ENCODE data around the gene MRPL12. TPM values are rescaled to one million over a fixed set of nuclear protein-coding genes. Genes with fewer than 3 reads are reported as not detected.

The MRPL12 gene
- total RNA-seq, 3 donors from 2014 or later, result 18.4 to 32.3 (median 32.1) TPM

DNA sequence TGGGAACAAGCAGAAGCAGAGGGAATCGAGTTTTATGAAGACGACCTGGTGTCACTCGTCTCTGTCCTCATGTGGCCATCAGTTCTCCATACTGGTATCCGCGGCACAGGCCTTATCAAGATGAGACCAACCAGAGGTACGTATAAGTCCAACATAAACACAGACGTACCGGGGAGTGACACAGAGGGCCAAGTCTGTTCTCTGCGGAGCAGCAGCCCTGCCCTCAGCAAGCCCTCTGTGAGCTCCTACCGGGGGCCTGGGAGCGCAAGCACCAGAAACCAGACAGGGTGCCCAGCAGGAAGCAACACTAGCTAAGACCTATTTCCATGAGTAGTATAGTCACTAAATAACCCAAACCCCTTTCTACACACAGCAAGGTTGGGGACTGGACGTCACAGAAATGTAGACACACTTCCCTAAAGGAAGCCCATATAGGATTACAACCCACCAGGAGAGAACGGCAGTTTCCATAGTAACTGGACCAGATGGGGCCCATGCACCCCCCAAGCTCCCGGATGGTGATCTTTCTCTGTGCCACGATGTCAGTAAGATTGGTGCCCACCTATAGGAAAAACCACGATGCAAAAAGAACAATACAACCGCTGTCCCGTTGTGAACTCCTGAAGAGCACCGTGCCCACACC is 20.5 kb upstream of the MRPL12 start:
- TF ChIP-seq POLR2A (IDR thresholded peaks at IDR 0.05) (no peak), POLR2AphosphoS5 (IDR thresholded peaks at IDR 0.05) (no peak)
- TF ChIP-seq, protein P1, sequence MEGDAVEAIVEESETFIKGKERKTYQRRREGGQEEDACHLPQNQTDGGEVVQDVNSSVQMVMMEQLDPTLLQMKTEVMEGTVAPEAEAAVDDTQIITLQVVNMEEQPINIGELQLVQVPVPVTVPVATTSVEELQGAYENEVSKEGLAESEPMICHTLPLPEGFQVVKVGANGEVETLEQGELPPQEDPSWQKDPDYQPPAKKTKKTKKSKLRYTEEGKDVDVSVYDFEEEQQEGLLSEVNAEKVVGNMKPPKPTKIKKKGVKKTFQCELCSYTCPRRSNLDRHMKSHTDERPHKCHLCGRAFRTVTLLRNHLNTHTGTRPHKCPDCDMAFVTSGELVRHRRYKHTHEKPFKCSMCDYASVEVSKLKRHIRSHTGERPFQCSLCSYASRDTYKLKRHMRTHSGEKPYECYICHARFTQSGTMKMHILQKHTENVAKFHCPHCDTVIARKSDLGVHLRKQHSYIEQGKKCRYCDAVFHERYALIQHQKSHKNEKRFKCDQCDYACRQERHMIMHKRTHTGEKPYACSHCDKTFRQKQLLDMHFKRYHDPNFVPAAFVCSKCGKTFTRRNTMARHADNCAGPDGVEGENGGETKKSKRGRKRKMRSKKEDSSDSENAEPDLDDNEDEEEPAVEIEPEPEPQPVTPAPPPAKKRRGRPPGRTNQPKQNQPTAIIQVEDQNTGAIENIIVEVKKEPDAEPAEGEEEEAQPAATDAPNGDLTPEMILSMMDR (IDR thresholded peaks at IDR 0.05), result no peak
- Histone ChIP-seq H3K4me1 (peaks cover 14 to 28% of the 10 kb centered on the region in 2 donors), H3K36me3 (no peaks in the 10 kb centered on the region), H3K4me3 (peak overlapping the region; percentile 73 to 100 (median 83)), H3K9me3 (no peaks in the 10 kb centered on the region), H3K27me3 (no peaks in the 10 kb centered on the region), H3K27ac (peak overlapping the region; percentile 88 to 89)
- intact Hi-C loops (cut with DNase I; ENCODE audit: low total_unique reads), result no loop called here
- DNase-seq (ENCODE audit: low spot score in 2 of 2), result no peak

DNA sequence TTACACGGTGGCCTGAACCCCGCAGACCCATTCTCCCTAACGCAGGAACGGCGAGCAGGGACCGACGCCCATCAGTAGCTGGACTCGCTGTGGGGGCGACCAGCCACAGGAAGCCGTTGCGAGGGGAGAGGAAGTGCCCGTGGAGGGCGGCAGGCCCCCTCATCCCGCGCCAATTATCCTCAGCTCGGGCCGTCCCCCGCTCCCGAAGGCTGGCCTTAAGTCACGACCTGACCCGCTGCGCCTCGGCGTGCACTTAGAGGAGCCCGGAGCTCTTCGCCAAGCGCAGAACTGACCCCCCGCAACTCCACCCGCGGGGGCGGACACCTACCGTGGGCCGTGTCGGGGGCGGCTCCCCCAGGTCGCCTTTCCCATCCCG is 20.0 kb upstream of the MRPL12 start:
- peaks cover 14 to 28% of the 10 kb centered on the region in 2 donors for H3K4me1 ChIP-seq
- peak overlapping the region; percentile 88 to 89 for H3K27ac ChIP-seq
- H3K36me3 ChIP-seq, result no peaks in the 10 kb centered on the region
- no peaks in the 10 kb centered on the region for H3K27me3 ChIP-seq
- TF ChIP-seq POLR2AphosphoS5 (IDR thresholded peaks at IDR 0.05) (no peak), POLR2A (IDR thresholded peaks at IDR 0.05) (no peak)
- TF ChIP-seq, protein P1 (IDR thresholded peaks at IDR 0.05), result no peak
- H3K9me3 ChIP-seq, result no peaks in the 10 kb centered on the region
- intact Hi-C loops (cut with DNase I; ENCODE audit: low total_unique reads), result no loop called here
- DNase-seq (ENCODE audit: low spot score in 2 of 2), result no peak
- peak overlapping the region; percentile 73 to 100 (median 83) for H3K4me3 ChIP-seq

DNA sequence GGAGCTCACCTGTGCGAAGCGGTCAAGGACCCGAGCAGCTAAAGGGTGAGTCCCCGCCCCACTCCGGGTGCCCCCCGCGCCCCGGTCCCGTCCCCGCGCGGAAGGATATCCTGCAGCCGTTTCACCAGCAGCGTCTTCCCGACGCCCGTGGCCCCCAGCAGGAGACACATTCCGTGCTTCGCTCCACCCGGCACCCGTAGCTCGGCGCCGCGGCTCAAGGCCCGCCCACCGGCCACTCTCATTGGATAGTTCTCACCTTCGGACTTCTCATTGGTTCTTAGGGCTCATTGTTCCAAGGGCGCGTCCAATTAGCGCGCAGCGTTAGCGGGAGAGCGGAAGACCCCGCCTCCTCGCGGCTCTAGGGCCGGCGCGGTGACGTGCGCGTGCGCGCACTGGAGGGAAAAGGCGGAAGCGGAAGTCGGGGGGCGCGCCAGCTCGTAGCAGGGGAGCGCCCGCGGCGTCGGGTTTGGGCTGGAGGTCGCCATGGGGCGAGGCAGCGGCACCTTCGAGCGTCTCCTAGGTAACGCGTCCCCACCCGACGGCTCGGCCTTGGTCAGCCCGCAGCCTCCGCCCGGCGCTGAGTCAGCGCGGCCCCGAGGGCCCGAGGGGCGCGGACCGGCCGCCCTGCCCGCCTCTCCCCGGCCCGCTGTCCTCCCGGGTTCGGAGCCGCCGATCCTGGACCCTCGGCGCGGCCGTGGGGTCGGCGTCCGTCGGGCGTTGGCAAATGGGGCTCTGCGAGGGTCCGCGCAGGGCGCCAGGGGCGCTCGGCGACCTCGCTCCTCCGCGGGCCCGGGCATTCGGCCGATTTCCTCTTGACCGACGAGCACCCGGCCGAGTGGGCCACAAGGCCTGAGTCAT is 19.4 kb upstream of the MRPL12 start, which contains the start of the genes ARL16 and HGS:
Gene ARL16, minus strand, starts transcription at position 214 of the 858 bp plus-strand sequence. Its CDS starts 44 bp downstream, at position 170.
Gene HGS, plus strand, starts transcription at position 428 of the 858 bp plus-strand sequence. Its CDS starts 56 bp downstream, at position 484.
- Histone ChIP-seq H3K27ac (peak within 1 kb of the TSS; percentile 88 to 89), H3K36me3 (no peaks in the 10 kb centered on the region), H3K9me3 (no peaks in the 10 kb centered on the region), H3K4me3 (peak within 1 kb of the TSS; percentile 73 to 100 (median 83)), H3K4me1 (peaks cover 14 to 28% of the 10 kb centered on the region in 2 donors), H3K27me3 (no peaks in the 10 kb centered on the region)
- DNase-seq (ENCODE audit: low spot score in 2 of 2), result peak; percentile 98 to 99
- no peak for TF ChIP-seq POLR2A (IDR thresholded peaks at IDR 0.05)
- peak; percentile 63 to 72 (median 66) for TF ChIP-seq POLR2AphosphoS5 (IDR thresholded peaks at IDR 0.05)
- intact Hi-C loops (cut with DNase I; ENCODE audit: low total_unique reads), result no loop called here

DNA sequence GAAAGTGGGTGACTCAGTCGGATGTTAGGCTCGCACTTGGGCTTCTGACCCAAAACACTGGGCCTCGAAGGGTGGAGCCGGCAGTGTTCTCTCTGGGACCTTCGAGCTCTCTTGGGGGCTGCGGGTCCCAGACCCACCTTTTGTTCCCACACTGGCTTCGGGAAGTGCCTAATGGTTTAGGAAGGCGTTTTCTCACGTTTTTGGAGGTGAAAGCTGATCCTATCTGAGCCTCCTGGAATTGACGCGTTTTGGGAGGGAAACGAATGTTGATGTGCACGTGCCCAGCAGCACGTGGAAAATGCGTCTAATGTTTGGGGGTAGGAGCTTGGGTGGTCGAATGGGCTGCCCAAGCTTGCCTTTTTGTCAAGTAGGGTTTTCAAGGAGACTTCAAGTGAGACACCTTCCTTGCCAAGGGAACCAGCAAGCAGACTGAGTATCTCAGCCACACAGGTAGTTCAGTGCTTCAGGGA is 18.7 kb upstream of the MRPL12 start:
- TF ChIP-seq POLR2A (IDR thresholded peaks at IDR 0.05) (no peak), POLR2AphosphoS5 (IDR thresholded peaks at IDR 0.05) (no peak)
- TF ChIP-seq, protein P1 (IDR thresholded peaks at IDR 0.05), result no peak
- Histone ChIP-seq H3K4me1 (peaks cover 14 to 28% of the 10 kb centered on the region in 2 donors), H3K4me3 (peak overlapping the region; percentile 73 to 100 (median 83)), H3K9me3 (no peaks in the 10 kb centered on the region), H3K27ac (peak overlapping the region; percentile 88 to 89), H3K27me3 (no peaks in the 10 kb centered on the region), H3K36me3 (no peaks in the 10 kb centered on the region)
- no peak for DNase-seq (ENCODE audit: low spot score in 2 of 2)
- intact Hi-C loops (cut with DNase I; ENCODE audit: low total_unique reads), result no loop called here

DNA sequence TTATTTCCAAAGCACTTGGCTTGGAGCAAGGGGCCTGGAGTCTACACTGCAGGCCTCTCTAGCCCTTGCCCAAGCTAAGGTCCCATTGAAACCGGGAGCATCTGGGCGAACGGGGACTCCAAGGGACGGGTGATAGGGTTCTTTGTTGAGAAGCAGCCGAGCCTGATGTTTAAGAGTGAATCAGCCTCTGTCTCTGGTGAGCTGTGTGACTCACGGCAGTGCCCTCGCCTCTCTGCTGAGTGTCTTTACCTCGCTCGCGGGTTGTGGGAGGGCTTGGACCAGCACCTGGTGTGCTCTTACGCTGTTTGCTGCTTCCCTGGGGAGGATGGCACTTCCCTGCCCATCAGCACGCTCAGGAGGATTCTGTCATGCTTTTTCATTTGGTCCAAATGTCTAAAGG is 18.1 kb upstream of the MRPL12 start:
- Histone ChIP-seq H3K9me3 (no peaks in the 10 kb centered on the region), H3K36me3 (no peaks in the 10 kb centered on the region), H3K27me3 (no peaks in the 10 kb centered on the region), H3K4me1 (peaks cover 14 to 28% of the 10 kb centered on the region in 2 donors), H3K4me3 (peak overlapping the region; percentile 73 to 100 (median 83)), H3K27ac (peak overlapping the region; percentile 5 to 89)
- TF ChIP-seq POLR2A (IDR thresholded peaks at IDR 0.05) (no peak), POLR2AphosphoS5 (IDR thresholded peaks at IDR 0.05) (no peak)
- TF ChIP-seq, protein P1 (IDR thresholded peaks at IDR 0.05), result no peak
- no peak for DNase-seq (ENCODE audit: low spot score in 2 of 2)
- intact Hi-C loops (cut with DNase I; ENCODE audit: low total_unique reads), result no loop called here

Data from breast epithelium (tissue), 4 donors.